ENCODE results near the gene MCHR1. TPM values are rescaled to one million over a fixed set of nuclear protein-coding genes. Genes with fewer than 3 reads are reported as not detected.

The MCHR1 gene
- total and polyA plus RNA-seq, 4 donors = 0.23 to 2.4 (median 1.1) TPM

GRCh38 chr22:40720538-40721256 is 41.4 kb downstream of the MCHR1 start (continued):
- TF ChIP-seq CTCF (IDR thresholded peaks at IDR 0.05; ENCODE audit: low read depth, low read length, missing input control) (no peak), ATF3 (IDR thresholded peaks at IDR 0.05) (no peak), HNF4G (IDR thresholded peaks at IDR 0.05) (no peak), RAD21 (IDR thresholded peaks at IDR 0.05) (no peak), EGR1 (IDR thresholded peaks at IDR 0.05; ENCODE audit: low read depth in 2 of 2) (no peak), JUND (IDR thresholded peaks at IDR 0.05) (no peak), FOXA1 (IDR thresholded peaks at IDR 0.05) (no peak), SP1 (IDR thresholded peaks at IDR 0.05) (no peak), FOXA2 (IDR thresholded peaks at IDR 0.05) (no peak), HNF4A (conservative IDR thresholded peaks at IDR 0.05) (no peak), YY1 (IDR thresholded peaks at IDR 0.05) (no peak)

- H3K4me1 ChIP-seq (ENCODE audit: control insufficient read depth in 4 of 4, insufficient read depth in 4 of 4, low read length in 3 of 4) = no peaks in the 10 kb centered on the region
- 13% methylated on average over 6 of the region's 6 CpGs for WGBS
- H3K4me3 ChIP-seq (ENCODE audit: low read depth in 1 of 3, low read length in 3 of 3) = no peak overlapping the region
- H3K36me3 ChIP-seq (ENCODE audit: control insufficient read depth in 4 of 4, insufficient read depth in 3 of 4, low read depth in 1 of 4, low read length in 3 of 4) = no peaks in the 10 kb centered on the region
- no peaks in the 10 kb centered on the region for H3K9me3 ChIP-seq (ENCODE audit: control insufficient read depth in 4 of 4, low read length in 3 of 4)
- no peak overlapping the region for H3K9ac ChIP-seq (ENCODE audit: low read depth in 1 of 2, low read length in 2 of 2)
- no peak overlapping the region for H3K27ac ChIP-seq (ENCODE audit: low read depth in 1 of 2, low read length in 2 of 2)
- no peaks in the 10 kb centered on the region for H3K27me3 ChIP-seq (ENCODE audit: control insufficient read depth in 4 of 4, insufficient read depth in 4 of 4, low read length in 3 of 4)
- no peak for DNase-seq (ENCODE audit: low spot score)
- no peak for TF ChIP-seq MAX (IDR thresholded peaks at IDR 0.05)
- TF ChIP-seq YY1 (IDR thresholded peaks at IDR 0.05) = no peak
- TF ChIP-seq HNF4G (IDR thresholded peaks at IDR 0.05) = no peak
- TF ChIP-seq EGR1 (IDR thresholded peaks at IDR 0.05; ENCODE audit: low read depth in 2 of 2) = no peak
- no peak for TF ChIP-seq REST (IDR thresholded peaks at IDR 0.05)
- TF ChIP-seq NR2F2 (IDR thresholded peaks at IDR 0.05) = no peak
- TF ChIP-seq TAF1 (conservative IDR thresholded peaks at IDR 0.05) = no peak
- TF ChIP-seq ATF3 (IDR thresholded peaks at IDR 0.05) = no peak
- no peak for TF ChIP-seq RXRA (IDR thresholded peaks at IDR 0.05)
- TF ChIP-seq HNF4A (conservative IDR thresholded peaks at IDR 0.05) = no peak
- no peak for TF ChIP-seq FOXA1 (IDR thresholded peaks at IDR 0.05)
- no peak for TF ChIP-seq ZBTB33 (IDR thresholded peaks at IDR 0.05)
- TF ChIP-seq CTCF (IDR thresholded peaks at IDR 0.05; ENCODE audit: low read depth, low read length, missing input control) = no peak
These were observed 42.0 kb downstream of the MCHR1 start for GRCh38 chr22:40721266-40721665.
